CD4-positive, alpha-beta T cell (primary cell): ENCODE data around the gene ARRDC2. TPM values are rescaled to one million over a fixed set of nuclear protein-coding genes. Genes with fewer than 3 reads are reported as not detected.

Experiments
- ATAC-seq: fragments of 200-7000 bp; cut with Tn5 transposase; one replicate; pipeline ENCODE4 v1.10.0; 2022; ENCODE audit warnings: mild to moderate bottlenecking; ENCODE audit not compliant: poor library complexity
- CTCF ChIA-PET: fragments of 350-600 bp; sonication (Branson Sonifier 250); formaldehyde crosslinking; loops from one replicate; lab custom pipeline; 2021; ENCODE audit warnings: antibody characterized with exemption, inconsistent platforms; lab: Charles Lee
- POLR2A ChIA-PET: fragments of 350-600 bp; sonication (Branson Sonifier 250); formaldehyde crosslinking; loops from one replicate; lab custom pipeline; 2021; ENCODE audit warnings: antibody characterized with exemption, inconsistent platforms; lab: Charles Lee
- DNase-seq, 14 experiments: peaks; one replicate each; pipeline ENCODE4 v3.0.0-alpha.2; 2013 to 2020; ENCODE audit warnings: mixed read lengths in 2 of 14
- H3K27ac ChIP-seq, 2 donors: one replicate each; pipeline versions ENCODE4 v1.5.1 to v1.7.0; 2013; ENCODE audit warnings: low read length in 2 of 2, low read depth in 1 of 2, mild to moderate bottlenecking in 1 of 2
- H3K27me3 ChIP-seq, 2 experiments: 1 replicate in 1 of 2; 2 replicates in 1 of 2; pipeline versions ENCODE4 v1.6.1 to v1.7.0; 2013; ENCODE audit warnings: low read length in 2 of 2, control low read depth in 1 of 2, mild to moderate bottlenecking in 1 of 2, moderate library complexity in 1 of 2; ENCODE audit not compliant: insufficient read depth in 2 of 2, control insufficient read depth in 1 of 2
- H3K36me3 ChIP-seq: one replicate; pipeline ENCODE4 v1.6.1; 2013; ENCODE audit warnings: low read length, control low read depth; ENCODE audit not compliant: insufficient read depth
- H3K4me1 ChIP-seq: one replicate; pipeline ENCODE4 v1.6.1; 2013; ENCODE audit warnings: low read length, control low read depth; ENCODE audit not compliant: insufficient read depth
- H3K4me3 ChIP-seq: one replicate; pipeline ENCODE4 v1.5.1; 2013; ENCODE audit warnings: mild to moderate bottlenecking, low read length, moderate library complexity
- H3K9me3 ChIP-seq, 2 experiments: 1 replicate in 1 of 2; 2 replicates in 1 of 2; pipeline versions ENCODE4 v1.6.1 to v1.7.0; 2013; ENCODE audit warnings: low read length in 2 of 2, mild to moderate bottlenecking in 2 of 2, control low read depth in 1 of 2, moderate library complexity in 1 of 2; ENCODE audit not compliant: control insufficient read depth in 1 of 2, insufficient read depth in 1 of 2
- H3K27ac Mint-ChIP-seq: one replicate; pipeline ENCODE4 v1.8.0; 2020; ENCODE audit warnings: mixed read lengths
- H3K27me3 Mint-ChIP-seq: one replicate; pipeline ENCODE4 v1.8.0; 2021; ENCODE audit warnings: mixed read lengths
- H3K36me3 Mint-ChIP-seq: one replicate; pipeline ENCODE4 v1.8.0; 2021; ENCODE audit warnings: low read depth, mixed read lengths
- H3K4me1 Mint-ChIP-seq: one replicate; pipeline ENCODE4 v1.8.0; 2021; ENCODE audit warnings: low read depth, mixed read lengths
- H3K4me3 Mint-ChIP-seq: one replicate; pipeline ENCODE4 v1.8.0; 2020; ENCODE audit warnings: mild to moderate bottlenecking, mixed read lengths
- H3K9me3 Mint-ChIP-seq: one replicate; pipeline ENCODE4 v1.8.0; 2020; ENCODE audit warnings: mixed read lengths
- CTCF ChIP-seq: fragments of 200-600 bp; IDR thresholded peaks from one replicate; pipeline ENCODE4 v1.8.0; 2022; ENCODE audit warnings: antibody characterized with exemption, mild to moderate bottlenecking
- intact Hi-C, 2 experiments: fragments of 100-400 bp; cut with DNase I in 1 of 2; cut with micrococcal nuclease in 1 of 2; formaldehyde crosslinking; loops; one replicate each; pipeline versions ENCODE4 v1.15.1 to v1.9.0; 2023 to 2025; cut with DNase I, micrococcal nuclease
- total RNA-seq, 174 experiments: library from RNA in 2 of 174; stranded (reverse) in 2 of 174; gene quantifications; one replicate each; pipeline ENCODE4 v1.2.3 and lab custom pipeline; 2021 to 2026

The ARRDC2 gene
- total RNA-seq, 2 experiments from 2014 or later = 325 to 341 TPM

DNA sequence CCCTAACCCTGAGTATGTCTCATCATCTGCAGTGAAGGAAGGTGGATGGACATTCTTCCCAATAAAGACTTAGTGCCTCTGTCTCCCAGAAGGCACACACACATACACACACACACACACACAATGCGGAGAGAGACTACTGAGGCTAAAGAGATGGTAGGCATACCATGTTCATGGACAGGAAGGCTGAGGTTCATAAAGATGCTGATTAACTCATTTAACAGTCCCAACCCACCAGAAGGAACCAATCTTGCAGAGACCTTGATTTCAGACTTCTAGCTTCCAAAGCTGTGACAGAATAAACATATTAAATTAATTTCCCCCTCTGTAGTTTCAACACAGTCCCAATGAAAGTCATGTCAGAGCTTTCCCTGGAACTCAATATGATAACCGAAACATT is 33.1 kb downstream of the ARRDC2 start:
- no peak for TF ChIP-seq CTCF
- Histone ChIP-seq H3K4me1 (peaks cover 31% of the 10 kb centered on the region), H3K27me3 (no peaks in the 10 kb centered on the region), H3K36me3 (no peaks in the 10 kb centered on the region), H3K27ac (no peak overlapping the region), H3K4me3 (no peak overlapping the region), H3K9me3 (no peaks in the 10 kb centered on the region)
- intact Hi-C loops = no loop called here
- no peaks in the 10 kb centered on the region for H3K27me3 Mint-ChIP-seq
- H3K27ac Mint-ChIP-seq = no peak overlapping the region
- peaks cover 25% of the 10 kb centered on the region for H3K4me1 Mint-ChIP-seq
- DNase-seq (no peak), ATAC-seq (no peak)
- no peaks in the 10 kb centered on the region for H3K9me3 Mint-ChIP-seq
- ChIA-PET POLR2A (interaction anchor here (1.6 kb wide), 1 partner anchor 17 kb away, joined by 5 read pairs; no protein-coding TSS in a partner anchor), CTCF (no interaction called here)
- peak overlapping the region; percentile 4 for H3K4me3 Mint-ChIP-seq
- H3K36me3 Mint-ChIP-seq = no peaks in the 10 kb centered on the region

DNA sequence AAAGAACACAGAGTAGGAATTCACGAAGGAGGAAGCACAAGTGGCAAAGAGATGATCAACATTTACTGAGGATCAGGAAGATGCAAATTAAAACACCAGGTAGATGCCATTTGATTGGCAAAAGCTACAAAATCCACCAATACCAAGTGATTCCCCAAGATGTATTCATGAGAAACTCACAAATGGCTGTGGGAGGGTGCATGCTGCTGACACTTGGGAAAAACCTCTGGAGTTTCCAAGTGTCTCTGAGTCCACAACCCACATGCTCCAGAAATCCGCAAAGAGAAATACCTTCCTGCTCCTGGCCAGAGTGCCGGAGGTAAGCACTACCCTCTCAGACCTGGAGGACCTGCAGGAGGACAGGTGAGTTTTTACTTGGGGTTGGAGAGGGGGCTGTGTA is 35.7 kb downstream of the ARRDC2 start:
- H3K27ac Mint-ChIP-seq = peak overlapping the region; percentile 92
- ATAC-seq = no peak
- peaks cover 35% of the 10 kb centered on the region for H3K4me1 Mint-ChIP-seq
- no peaks in the 10 kb centered on the region for H3K27me3 ChIP-seq
- no peak for TF ChIP-seq CTCF
- H3K4me3 Mint-ChIP-seq = peak overlapping the region; percentile 79
- no peak for DNase-seq
- no peak overlapping the region for H3K4me3 ChIP-seq
- H3K36me3 Mint-ChIP-seq = no peaks in the 10 kb centered on the region
- H3K36me3 ChIP-seq = no peaks in the 10 kb centered on the region
- intact Hi-C loops = loop anchor here in 1 of 2 experiments (2.0 kb wide), 1 partner anchor 21 kb away; no protein-coding TSS in a partner anchor
- POLR2A ChIA-PET = interaction anchor here (1.7 to 2.0 kb wide), 4 partner anchors 20 to 43 kb away, joined by 5 to 35 read pairs (median 22); partner anchors contain the start of gene ARRDC2
- no peaks in the 10 kb centered on the region for H3K27me3 Mint-ChIP-seq
- no peaks in the 10 kb centered on the region for H3K9me3 ChIP-seq
- CTCF ChIA-PET = interaction anchor here (2.0 kb wide), 1 partner anchor 105 kb away, joined by 5 read pairs; no protein-coding TSS in a partner anchor
- H3K4me1 ChIP-seq = peaks cover 34% of the 10 kb centered on the region
- H3K9me3 Mint-ChIP-seq = no peaks in the 10 kb centered on the region
- H3K27ac ChIP-seq = peak overlapping the region in 1 of 2 donors; percentile 67

GRCh38 chr19:18044825-18045304 is 36.9 kb downstream of the ARRDC2 start:
- Histone ChIP-seq H3K27me3 (no peaks in the 10 kb centered on the region), H3K4me3 (peak overlapping the region; percentile 53), H3K9me3 (no peaks in the 10 kb centered on the region), H3K36me3 (no peaks in the 10 kb centered on the region), H3K4me1 (peaks cover 34% of the 10 kb centered on the region), H3K27ac (peak overlapping the region; percentile 56 to 67)
- Mint-ChIP-seq H3K9me3 (no peaks in the 10 kb centered on the region), H3K4me1 (peaks cover 36% of the 10 kb centered on the region), H3K27ac (peak overlapping the region; percentile 92), H3K36me3 (no peaks in the 10 kb centered on the region), H3K27me3 (no peaks in the 10 kb centered on the region), H3K4me3 (peak overlapping the region; percentile 79)
- DNase-seq = peak; percentile 68 to 95 (median 79)
- no peak for TF ChIP-seq CTCF
- ATAC-seq = peak; percentile 95
- POLR2A ChIA-PET = interaction anchor here (0.6 to 2.0 kb wide), 25 partner anchors 8 to 185 kb away, joined by 3 to 35 read pairs (median 6); partner anchors contain the start of genes ARRDC2, IL12RB1, MAST3 and RPL18A
- intact Hi-C loops = loop anchor here in 1 of 2 experiments (2.0 kb wide), 1 partner anchor 22 kb away; no protein-coding TSS in a partner anchor
- CTCF ChIA-PET = interaction anchor here (0.7 to 2.0 kb wide), 10 partner anchors 13 to 185 kb away, joined by 3 to 12 read pairs (median 4); partner anchors contain the start of genes ARRDC2 and RPL18A
